Measurements from ENCODE around the gene RHBDL1.

RHBDL1 gene

DNA sequence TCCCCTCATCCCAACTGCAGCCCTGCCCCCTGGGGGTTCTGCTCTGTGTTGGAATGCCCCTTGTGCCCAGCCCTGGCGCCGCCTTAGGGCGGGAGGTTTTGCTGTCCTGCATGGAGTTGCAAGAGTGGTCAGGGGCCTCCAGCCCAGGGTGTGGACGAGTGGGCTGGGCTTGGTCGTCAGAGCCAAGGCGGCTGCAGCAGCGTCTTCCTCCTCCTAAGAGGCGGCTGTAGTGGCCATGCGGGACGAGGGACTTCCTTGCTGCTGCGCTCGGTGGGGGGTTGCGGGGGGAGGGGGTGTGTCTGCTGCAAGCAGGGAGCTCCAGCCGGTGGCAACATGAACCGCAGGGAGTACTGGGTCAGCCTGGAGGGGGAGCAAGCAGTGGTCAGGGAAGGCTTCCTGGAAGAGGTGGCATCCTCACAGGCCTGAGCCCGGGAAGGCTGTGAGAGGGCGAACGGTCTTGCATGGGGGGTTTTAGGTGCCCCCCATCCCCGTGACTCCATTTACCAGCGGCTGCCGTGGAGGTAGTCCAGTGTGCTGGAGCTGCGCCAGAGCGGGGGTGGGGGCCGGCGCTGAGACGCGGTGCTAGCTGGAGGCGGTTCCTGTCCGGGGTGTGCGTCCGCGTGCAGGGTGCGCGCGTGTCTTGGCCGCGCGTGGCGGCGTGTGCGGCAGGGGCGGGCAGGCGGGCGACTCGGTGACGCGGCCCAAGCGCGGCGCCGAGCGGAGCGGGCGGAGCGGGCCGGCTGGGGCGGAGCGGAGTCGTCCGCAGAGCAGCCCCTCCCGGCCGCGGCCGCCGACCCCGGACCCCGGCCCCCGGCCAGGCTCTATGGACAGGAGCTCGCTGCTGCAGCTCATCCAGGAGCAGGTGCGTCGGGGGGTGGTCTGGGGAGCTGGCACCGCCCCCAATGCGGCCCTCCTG lies at the start of gene RHBDL1:
TSS of gene RHBDL1 (plus strand) at position 704 of the 916 bp plus-strand sequence. CDS start at position 824, 120 bp downstream.
- peak within 1 kb of the TSS; percentile 51 for H3K4me3 ChIP-seq (ENCODE audit: low read depth, low read length)
- TF ChIP-seq, protein P1, sequence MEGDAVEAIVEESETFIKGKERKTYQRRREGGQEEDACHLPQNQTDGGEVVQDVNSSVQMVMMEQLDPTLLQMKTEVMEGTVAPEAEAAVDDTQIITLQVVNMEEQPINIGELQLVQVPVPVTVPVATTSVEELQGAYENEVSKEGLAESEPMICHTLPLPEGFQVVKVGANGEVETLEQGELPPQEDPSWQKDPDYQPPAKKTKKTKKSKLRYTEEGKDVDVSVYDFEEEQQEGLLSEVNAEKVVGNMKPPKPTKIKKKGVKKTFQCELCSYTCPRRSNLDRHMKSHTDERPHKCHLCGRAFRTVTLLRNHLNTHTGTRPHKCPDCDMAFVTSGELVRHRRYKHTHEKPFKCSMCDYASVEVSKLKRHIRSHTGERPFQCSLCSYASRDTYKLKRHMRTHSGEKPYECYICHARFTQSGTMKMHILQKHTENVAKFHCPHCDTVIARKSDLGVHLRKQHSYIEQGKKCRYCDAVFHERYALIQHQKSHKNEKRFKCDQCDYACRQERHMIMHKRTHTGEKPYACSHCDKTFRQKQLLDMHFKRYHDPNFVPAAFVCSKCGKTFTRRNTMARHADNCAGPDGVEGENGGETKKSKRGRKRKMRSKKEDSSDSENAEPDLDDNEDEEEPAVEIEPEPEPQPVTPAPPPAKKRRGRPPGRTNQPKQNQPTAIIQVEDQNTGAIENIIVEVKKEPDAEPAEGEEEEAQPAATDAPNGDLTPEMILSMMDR (conservative IDR thresholded peaks at IDR 0.05; ENCODE audit: low read depth, low read length) = no peak
- peak; percentile 64 for DNase-seq (ENCODE audit: low read depth)

DNA sequence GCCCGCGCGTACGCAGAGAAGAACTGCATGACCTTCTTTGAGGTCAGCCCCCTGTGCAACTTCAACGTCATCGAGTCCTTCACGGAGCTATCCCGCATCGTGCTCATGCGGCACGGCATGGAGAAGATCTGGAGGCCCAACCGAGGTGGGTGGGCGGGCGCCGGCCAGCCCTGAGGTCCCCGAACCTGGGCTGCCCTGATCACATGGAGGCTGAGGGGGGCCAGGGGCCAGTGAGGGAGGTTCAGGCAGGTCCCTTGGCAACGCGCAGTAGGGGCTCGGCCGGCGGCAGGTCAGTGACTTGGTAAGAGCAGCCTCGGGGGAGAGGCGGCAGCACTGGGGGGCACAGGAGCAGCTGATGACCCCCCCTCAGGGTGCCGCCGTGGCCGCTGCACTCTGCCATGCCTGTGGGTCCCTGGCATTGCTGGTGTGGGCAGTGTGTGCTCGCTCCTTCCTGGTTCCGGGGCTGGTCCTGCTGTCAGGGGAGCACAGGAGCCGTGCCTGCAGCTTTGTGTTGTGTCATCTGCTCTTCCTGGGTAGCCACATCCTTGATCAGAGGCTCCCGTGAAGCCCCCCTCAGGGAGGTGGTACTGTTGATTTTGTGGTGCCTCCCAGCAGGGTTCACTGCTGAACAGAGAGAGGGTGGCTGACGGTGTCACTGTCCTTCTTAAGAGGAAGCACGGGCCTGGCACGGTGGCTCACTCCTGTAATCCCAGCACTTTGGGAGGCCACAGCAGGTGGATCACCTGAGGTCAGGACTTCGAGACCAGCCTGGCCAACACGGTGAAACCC lies 49.3 kb upstream of the RHBDL1 start:
- DNase-seq (ENCODE audit: low read depth) = no peak
- TF ChIP-seq, protein P1 (conservative IDR thresholded peaks at IDR 0.05; ENCODE audit: low read depth, low read length) = no peak
- H3K4me3 ChIP-seq (ENCODE audit: low read depth, low read length) = no peak overlapping the region

DNA sequence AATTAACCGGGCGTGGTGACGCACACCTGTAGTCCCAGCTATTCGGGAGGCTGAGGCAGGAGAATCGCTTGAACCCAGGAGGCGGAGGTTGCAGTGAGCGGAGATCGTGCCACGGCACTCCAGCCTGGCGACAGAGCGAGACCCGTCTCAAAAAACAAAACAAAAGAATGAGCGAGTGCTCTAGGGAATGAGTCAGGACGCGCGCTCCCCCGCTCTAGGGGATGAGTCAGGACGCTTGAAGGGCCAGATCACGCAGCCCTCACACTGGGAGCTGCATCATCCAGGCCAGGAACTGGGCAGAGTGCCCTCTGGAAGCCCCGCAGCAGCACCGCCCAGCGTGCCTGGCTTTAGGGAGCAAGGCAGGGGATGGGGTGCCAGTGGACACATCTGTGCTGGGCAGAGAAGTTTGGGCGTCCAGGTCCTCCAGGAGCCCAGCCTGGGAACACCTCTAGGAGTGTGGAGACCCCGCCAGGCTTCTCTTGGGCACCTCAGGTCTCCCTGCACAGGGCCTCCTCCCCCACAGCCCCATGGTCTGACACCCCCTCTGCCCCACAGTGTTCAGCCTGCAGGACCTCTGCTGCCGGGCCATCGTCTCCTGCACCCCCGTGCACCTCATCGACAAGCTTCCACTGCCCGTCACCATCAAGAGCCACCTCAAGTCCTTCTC lies 48.6 kb upstream of the RHBDL1 start:
- no peak overlapping the region for H3K4me3 ChIP-seq (ENCODE audit: low read depth, low read length)
- peak; percentile 96 for DNase-seq (ENCODE audit: low read depth)
- TF ChIP-seq, protein P1 (conservative IDR thresholded peaks at IDR 0.05; ENCODE audit: low read depth, low read length) = no peak

DNA sequence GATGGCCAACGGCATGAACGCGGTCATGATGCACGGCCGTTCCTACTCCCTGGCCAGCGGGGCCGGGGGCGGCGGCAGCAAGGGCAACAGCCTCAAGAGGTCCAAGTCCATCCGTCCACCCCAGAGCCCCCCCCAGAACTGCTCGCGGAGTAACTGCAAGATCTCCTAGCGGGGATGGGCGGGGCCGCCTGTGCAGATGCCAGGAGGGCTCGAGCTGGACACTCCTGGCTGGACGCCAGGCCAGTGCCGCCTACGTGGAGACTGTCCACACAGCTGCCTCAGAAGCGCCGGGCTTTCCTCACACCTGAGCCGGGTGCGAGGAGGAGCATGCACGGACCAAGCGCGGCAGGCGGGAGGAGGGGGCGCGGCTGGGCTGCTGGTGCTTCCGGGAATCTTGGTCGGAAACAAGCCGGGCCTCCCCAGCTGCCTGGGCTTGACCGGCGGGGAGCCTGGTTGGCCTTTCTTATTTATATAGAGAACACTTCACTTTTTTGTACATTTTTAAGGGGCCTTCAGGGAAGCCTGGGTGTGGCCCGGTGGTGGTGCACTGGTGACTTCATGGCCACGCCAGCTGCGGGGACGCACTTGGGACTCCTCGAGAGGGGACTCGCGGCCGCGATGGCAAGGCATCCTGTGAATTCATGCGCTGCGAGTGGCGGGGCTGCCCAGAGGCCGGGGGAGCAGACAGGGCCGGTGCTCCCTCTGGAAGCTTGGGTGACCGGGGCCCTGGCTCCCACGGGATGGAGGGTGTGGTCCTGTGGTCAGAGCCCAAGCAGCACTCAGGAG lies 47.8 kb upstream of the RHBDL1 start:
- TF ChIP-seq, protein P1 (conservative IDR thresholded peaks at IDR 0.05; ENCODE audit: low read depth, low read length) = no peak
- H3K4me3 ChIP-seq (ENCODE audit: low read depth, low read length) = no peak overlapping the region
- DNase-seq (ENCODE audit: low read depth) = no peak

DNA sequence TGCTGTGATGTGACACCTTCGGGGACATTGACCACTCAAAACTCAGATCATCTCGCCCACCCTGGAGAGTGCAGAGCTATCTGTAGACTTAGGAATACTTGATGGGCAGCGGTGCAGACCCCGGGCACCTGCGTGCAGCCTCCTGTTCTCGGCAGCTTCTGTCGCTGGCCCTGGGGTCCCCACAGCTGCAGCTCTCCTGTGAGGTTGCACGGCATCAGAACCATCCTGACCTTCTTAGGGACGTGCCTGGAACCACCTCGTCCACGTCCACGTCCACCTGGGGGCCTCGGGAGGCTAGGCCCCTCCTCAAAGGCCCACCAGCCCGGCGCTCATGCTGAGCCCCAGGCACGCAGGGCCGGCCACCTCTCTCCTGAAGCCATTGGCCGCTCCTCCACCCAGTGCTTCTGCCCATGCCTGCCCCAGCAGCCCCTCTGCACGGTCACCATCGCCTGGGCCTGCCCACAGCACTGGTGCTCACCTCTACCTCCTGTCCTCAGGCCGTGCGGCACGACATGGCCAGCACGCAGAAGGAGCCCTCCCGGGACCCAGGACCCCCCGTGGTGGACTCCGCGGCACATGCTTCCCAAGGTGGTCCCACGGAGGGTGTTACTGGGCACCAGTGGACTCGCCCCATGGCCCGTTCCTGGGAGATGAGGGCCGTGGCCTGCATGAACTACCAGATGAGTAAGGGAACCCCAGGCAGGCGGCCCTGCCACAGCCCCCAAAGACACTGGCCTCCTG lies 47.0 kb upstream of the RHBDL1 start:
- no peak overlapping the region for H3K4me3 ChIP-seq (ENCODE audit: low read depth, low read length)
- no peak for DNase-seq (ENCODE audit: low read depth)
- TF ChIP-seq, protein P1 (conservative IDR thresholded peaks at IDR 0.05; ENCODE audit: low read depth, low read length) = no peak
